ENCODE measurements around the gene L2HGDH. TPM values are rescaled to one million over a fixed set of nuclear protein-coding genes. Genes with fewer than 3 reads are reported as not detected.

Gene L2HGDH
- total RNA-seq, 2 donors from 2014 or later = 3.4 to 4.9 TPM

GRCh38 chr14:50212726-50213125 lies 99.3 kb downstream of the L2HGDH start:
- Histone ChIP-seq H3K4me1 (peaks cover 11% of the 10 kb centered on the region), H3K27ac (no peak overlapping the region), H3K36me3 (replicated peaks in 1 of 2; ENCODE audit: insufficient read depth in 1 of 2, low read depth in 2 of 2) (no peaks in the 10 kb centered on the region), H3K27me3 (no peaks in the 10 kb centered on the region), H3K4me3 (no peak overlapping the region), H3K9me3 (no peaks in the 10 kb centered on the region)
- DNase-seq (no peak), ATAC-seq (no peak)
- no peak for TF ChIP-seq POLR2A (IDR thresholded peaks at IDR 0.05)
- no peak for TF ChIP-seq CTCF (IDR thresholded peaks at IDR 0.05)
- WGBS, 2 donors = 18 to 24% methylated on average over 3 of the region's 3 CpGs
- intact Hi-C loops (cut with DNase I) = no loop called here

- intact Hi-C loops (cut with DNase I) = no loop called here
- ATAC-seq (no peak), DNase-seq (no peak)
- no peaks in the 10 kb centered on the region for H3K9me3 ChIP-seq
- TF ChIP-seq POLR2A (IDR thresholded peaks at IDR 0.05) (no peak), CTCF (IDR thresholded peaks at IDR 0.05) (no peak)
- no peak overlapping the region for H3K4me3 ChIP-seq
- no peaks in the 10 kb centered on the region for H3K27me3 ChIP-seq
- H3K4me1 ChIP-seq = peaks cover 11% of the 10 kb centered on the region
- no peaks in the 10 kb centered on the region for H3K36me3 ChIP-seq (replicated peaks in 1 of 2; ENCODE audit: insufficient read depth in 1 of 2, low read depth in 2 of 2)
- no peak overlapping the region for H3K27ac ChIP-seq
- WGBS, 2 donors = 61 to 80% methylated on average over 1 of the region's 1 CpG
Observed at GRCh38 chr14:50210074-50210473, 102.0 kb downstream of the L2HGDH start.

GRCh38 chr14:50198499-50198898 lies 113.5 kb downstream of the L2HGDH start:
- ATAC-seq = no peak
- TF ChIP-seq CTCF (IDR thresholded peaks at IDR 0.05) (no peak), POLR2A (IDR thresholded peaks at IDR 0.05) (no peak)
- Histone ChIP-seq H3K9me3 (no peaks in the 10 kb centered on the region), H3K27me3 (no peaks in the 10 kb centered on the region), H3K36me3 (replicated peaks in 1 of 2; ENCODE audit: insufficient read depth in 1 of 2, low read depth in 2 of 2) (peaks cover 2 to 7% of the 10 kb centered on the region in 2 donors), H3K4me3 (no peak overlapping the region), H3K4me1 (no peaks in the 10 kb centered on the region), H3K27ac (no peak overlapping the region)
- intact Hi-C loops (cut with DNase I) = no loop called here
- 98 to 100% methylated on average over 2 of the region's 2 CpGs for WGBS, 2 donors
- DNase-seq = no peak

GRCh38 chr14:50191499-50191898 lies 120.5 kb downstream of the L2HGDH start:
- Histone ChIP-seq H3K27ac (no peak overlapping the region), H3K36me3 (replicated peaks in 1 of 2; ENCODE audit: insufficient read depth in 1 of 2, low read depth in 2 of 2) (peaks cover 0 to 5% of the 10 kb centered on the region in 2 donors), H3K4me3 (no peak overlapping the region), H3K27me3 (no peaks in the 10 kb centered on the region), H3K4me1 (no peaks in the 10 kb centered on the region), H3K9me3 (no peaks in the 10 kb centered on the region)
- TF ChIP-seq POLR2A (IDR thresholded peaks at IDR 0.05) = no peak
- TF ChIP-seq CTCF (IDR thresholded peaks at IDR 0.05) = no peak
- intact Hi-C loops (cut with DNase I) = no loop called here
- no peak for ATAC-seq
- no peak for DNase-seq
- 87 to 94% methylated on average over 1 of the region's 1 CpG for WGBS, 2 donors

Small RNAs within 50 kb of the gene (microRNA-seq; reads per million reads assigned to microRNA genes)
- gene MIR4504 (ENCODE audit: borderline number of aligned reads in 2 of 2, borderline replicate concordance in 2 of 2) = 0 to 0.47 reads per million in 2 donors

Small RNAs within 50 kb of the gene (small RNA-seq; reads per million reads assigned to genes)
- gene MIR4504 = not detected

Other genes starting within 250 kb of the L2HGDH start
- 1 to 10 TPM; 2.0 to 4.2 TPM for gene VCPKMT, start 195.7 kb downstream of the L2HGDH start, total RNA-seq
- 10 to 100 TPM; 20.5 to 26.4 TPM for gene SOS2, start 80.7 kb downstream of the L2HGDH start, total RNA-seq
- 1 to 10 TPM; 2.6 to 3.9 TPM for gene DMAC2L, start 95 bp upstream of the L2HGDH start, total RNA-seq
- gene CDKL1, start 84.7 kb upstream of the L2HGDH start, total RNA-seq = 1 to 10 TPM; 6.2 to 7.3 TPM
- gene MAP4K5, start 220.3 kb upstream of the L2HGDH start, total RNA-seq = 100 to 1,000 TPM; 111 to 159 TPM
- 1 to 10 TPM in 1 of 2 donors, under 1 TPM in 1; 0.33 to 5.4 TPM for gene ATL1, start 247.9 kb upstream of the L2HGDH start, total RNA-seq